ENCODE measurements around the gene PHACTR1.

GRCh38 chr6:13032566-13032965 is 316.0 kb downstream of the PHACTR1 start:
- no peak for TF ChIP-seq CEBPB (IDR thresholded peaks at IDR 0.05)
- TF ChIP-seq YY1 (IDR thresholded peaks at IDR 0.05; ENCODE audit: low read depth), result no peak
- TF ChIP-seq, protein P1, sequence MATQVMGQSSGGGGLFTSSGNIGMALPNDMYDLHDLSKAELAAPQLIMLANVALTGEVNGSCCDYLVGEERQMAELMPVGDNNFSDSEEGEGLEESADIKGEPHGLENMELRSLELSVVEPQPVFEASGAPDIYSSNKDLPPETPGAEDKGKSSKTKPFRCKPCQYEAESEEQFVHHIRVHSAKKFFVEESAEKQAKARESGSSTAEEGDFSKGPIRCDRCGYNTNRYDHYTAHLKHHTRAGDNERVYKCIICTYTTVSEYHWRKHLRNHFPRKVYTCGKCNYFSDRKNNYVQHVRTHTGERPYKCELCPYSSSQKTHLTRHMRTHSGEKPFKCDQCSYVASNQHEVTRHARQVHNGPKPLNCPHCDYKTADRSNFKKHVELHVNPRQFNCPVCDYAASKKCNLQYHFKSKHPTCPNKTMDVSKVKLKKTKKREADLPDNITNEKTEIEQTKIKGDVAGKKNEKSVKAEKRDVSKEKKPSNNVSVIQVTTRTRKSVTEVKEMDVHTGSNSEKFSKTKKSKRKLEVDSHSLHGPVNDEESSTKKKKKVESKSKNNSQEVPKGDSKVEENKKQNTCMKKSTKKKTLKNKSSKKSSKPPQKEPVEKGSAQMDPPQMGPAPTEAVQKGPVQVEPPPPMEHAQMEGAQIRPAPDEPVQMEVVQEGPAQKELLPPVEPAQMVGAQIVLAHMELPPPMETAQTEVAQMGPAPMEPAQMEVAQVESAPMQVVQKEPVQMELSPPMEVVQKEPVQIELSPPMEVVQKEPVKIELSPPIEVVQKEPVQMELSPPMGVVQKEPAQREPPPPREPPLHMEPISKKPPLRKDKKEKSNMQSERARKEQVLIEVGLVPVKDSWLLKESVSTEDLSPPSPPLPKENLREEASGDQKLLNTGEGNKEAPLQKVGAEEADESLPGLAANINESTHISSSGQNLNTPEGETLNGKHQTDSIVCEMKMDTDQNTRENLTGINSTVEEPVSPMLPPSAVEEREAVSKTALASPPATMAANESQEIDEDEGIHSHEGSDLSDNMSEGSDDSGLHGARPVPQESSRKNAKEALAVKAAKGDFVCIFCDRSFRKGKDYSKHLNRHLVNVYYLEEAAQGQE (IDR thresholded peaks at IDR 0.05; ENCODE audit: low read depth), result no peak
- no peak for TF ChIP-seq TAF1 (IDR thresholded peaks at IDR 0.05; ENCODE audit: low read depth)
- no peak for TF ChIP-seq EP300 (IDR thresholded peaks at IDR 0.05; ENCODE audit: borderline replicate concordance)
- no peak for TF ChIP-seq CREB1 (IDR thresholded peaks at IDR 0.05; ENCODE audit: low read depth)
- TF ChIP-seq, protein P2, sequence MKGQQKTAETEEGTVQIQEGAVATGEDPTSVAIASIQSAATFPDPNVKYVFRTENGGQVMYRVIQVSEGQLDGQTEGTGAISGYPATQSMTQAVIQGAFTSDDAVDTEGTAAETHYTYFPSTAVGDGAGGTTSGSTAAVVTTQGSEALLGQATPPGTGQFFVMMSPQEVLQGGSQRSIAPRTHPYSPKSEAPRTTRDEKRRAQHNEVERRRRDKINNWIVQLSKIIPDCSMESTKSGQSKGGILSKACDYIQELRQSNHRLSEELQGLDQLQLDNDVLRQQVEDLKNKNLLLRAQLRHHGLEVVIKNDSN (IDR thresholded peaks at IDR 0.05), result no peak
- TF ChIP-seq, protein P3, sequence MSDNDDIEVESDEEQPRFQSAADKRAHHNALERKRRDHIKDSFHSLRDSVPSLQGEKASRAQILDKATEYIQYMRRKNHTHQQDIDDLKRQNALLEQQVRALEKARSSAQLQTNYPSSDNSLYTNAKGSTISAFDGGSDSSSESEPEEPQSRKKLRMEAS (IDR thresholded peaks at IDR 0.05), result no peak
- no peak for TF ChIP-seq EGR1 (IDR thresholded peaks at IDR 0.05)
- no peak for TF ChIP-seq FOXM1 (IDR thresholded peaks at IDR 0.05; ENCODE audit: borderline replicate concordance, low read depth)
- TF ChIP-seq RAD21 (IDR thresholded peaks at IDR 0.05; ENCODE audit: low read depth), result no peak

All from Ishikawa (cell line).